Measurements from ENCODE around the gene EIF4A3.
A peak's percentile ranks its signal among the peaks of the same experiment; 100 is the strongest.

The EIF4A3 gene

DNA sequence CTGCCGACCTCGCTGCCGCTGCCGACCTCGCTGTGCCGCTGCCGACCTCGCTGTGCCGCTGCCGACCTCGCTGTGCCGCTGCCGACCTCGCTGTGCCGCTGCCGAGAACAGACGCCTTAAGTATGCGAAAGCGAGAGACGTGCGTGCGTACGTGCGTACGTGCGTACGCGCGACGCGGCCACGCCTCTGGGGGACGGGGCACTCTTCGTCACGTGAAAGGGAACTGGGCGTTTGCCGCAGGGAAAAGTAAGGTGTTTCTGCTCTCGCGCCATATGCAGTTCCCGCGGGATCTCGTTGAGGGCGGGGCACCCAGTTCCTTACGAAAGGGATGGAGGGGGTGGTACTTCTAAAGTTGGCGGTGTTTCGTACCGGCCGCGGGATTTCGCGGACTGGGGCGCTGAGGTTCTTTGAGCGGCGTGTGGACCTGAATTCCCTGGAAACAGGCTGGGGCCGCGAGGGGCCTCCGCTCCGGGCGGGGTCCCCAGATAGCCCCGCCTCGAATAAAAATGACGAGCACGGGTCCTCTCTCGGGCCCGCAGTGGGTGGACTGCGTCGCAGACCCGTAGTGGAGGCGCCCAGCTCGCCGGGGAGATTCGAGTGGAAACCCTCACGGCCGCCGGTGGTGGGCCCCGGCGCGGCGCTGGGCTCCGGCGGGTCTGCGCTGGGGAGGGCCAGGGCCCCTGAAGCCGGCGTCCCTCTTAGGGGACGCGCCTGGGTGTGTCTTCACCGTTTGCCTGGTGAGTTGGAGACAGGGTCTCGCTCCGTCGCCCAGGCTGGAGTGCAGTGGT is at the start of gene EIF4A3:
Gene EIF4A3 (minus strand): TSS at position 94 of the 788 bp plus-strand sequence. CDS start 167 bp downstream, outside the sequence.
- H3K4me3 ChIP-seq (ENCODE audit: control insufficient read depth, low read depth, low read length) = peak within 1 kb of the TSS; percentile 88
- DNase-seq (ENCODE audit: low read depth) = peak; percentile 97
- TF ChIP-seq, protein P1, sequence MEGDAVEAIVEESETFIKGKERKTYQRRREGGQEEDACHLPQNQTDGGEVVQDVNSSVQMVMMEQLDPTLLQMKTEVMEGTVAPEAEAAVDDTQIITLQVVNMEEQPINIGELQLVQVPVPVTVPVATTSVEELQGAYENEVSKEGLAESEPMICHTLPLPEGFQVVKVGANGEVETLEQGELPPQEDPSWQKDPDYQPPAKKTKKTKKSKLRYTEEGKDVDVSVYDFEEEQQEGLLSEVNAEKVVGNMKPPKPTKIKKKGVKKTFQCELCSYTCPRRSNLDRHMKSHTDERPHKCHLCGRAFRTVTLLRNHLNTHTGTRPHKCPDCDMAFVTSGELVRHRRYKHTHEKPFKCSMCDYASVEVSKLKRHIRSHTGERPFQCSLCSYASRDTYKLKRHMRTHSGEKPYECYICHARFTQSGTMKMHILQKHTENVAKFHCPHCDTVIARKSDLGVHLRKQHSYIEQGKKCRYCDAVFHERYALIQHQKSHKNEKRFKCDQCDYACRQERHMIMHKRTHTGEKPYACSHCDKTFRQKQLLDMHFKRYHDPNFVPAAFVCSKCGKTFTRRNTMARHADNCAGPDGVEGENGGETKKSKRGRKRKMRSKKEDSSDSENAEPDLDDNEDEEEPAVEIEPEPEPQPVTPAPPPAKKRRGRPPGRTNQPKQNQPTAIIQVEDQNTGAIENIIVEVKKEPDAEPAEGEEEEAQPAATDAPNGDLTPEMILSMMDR (IDR thresholded peaks at IDR 0.05; ENCODE audit: control insufficient read depth, insufficient read depth, low read depth, low read length, missing control alignments) = no peak

DNA sequence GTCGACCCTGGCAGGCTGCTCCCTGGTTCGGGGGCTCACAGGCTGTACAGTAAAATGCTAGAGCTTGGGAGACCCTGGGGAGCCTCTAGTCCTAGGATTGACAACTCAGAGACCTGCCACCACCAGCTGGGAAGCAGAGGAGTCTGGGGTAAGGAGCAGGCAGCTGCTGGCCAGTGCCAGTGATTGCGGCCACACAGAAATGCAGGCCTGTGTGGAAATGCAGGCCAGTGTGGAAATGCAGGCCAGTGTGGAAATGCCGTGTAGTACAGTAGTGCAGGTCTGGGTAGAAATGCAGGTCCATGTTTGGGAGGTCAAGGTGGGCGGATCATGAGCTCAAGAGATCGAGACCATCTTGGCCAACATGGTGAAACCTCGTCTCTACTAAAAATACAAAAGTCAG is 49.7 kb upstream of the EIF4A3 start:
- H3K4me3 ChIP-seq (ENCODE audit: control insufficient read depth, low read depth, low read length) = no peak overlapping the region
- TF ChIP-seq, protein P1 (IDR thresholded peaks at IDR 0.05; ENCODE audit: control insufficient read depth, insufficient read depth, low read depth, low read length, missing control alignments) = no peak
- no peak for DNase-seq (ENCODE audit: low read depth)

DNA sequence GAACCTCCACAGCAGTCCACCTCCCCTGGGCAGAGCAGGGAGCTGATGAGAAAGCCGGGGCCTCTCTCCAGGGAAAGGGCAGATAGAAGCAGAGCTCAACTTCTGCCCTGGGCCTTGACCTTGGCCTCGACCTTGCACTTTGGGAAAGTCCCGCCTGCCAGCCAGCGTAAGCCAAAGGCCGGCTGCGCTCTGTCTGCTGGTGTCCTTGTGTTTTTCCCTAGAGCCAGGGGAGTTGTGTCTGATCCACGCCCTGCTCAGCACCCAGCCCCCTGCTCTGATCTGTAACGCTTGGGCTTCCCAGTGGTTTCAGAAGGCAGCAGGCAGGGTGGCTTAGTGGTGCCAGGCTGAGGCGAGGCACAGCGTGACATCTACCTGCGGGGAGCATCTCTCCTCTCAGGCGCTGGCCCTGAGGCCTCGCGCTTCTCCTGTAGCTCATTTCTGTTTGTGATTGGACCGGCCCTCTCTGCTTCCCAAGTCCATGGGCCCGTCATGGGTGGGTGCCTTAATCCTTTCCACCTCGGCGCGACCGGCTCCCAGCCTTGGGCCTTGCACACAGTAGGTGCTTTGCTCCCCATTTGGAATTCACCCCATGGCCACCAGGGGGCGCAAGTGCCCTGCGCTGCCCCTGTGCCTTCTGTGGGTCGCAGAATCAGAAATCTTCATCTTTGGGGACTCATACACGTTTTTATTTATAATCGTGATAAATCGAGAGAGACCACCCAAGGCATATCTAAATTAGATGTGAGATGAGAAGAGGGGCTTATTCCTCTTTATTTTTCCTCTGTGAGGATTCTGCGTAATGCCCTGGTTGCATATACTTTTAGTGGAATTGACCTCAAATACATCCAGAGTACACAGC is 49.0 kb upstream of the EIF4A3 start:
- no peak overlapping the region for H3K4me3 ChIP-seq (ENCODE audit: control insufficient read depth, low read depth, low read length)
- DNase-seq (ENCODE audit: low read depth) = no peak
- TF ChIP-seq, protein P1 (IDR thresholded peaks at IDR 0.05; ENCODE audit: control insufficient read depth, insufficient read depth, low read depth, low read length, missing control alignments) = peak; percentile 87

GRCh38 chr17:80195141-80195540 is 48.2 kb upstream of the EIF4A3 start:
- no peak overlapping the region for H3K4me3 ChIP-seq (ENCODE audit: control insufficient read depth, low read depth, low read length)
- TF ChIP-seq, protein P1 (IDR thresholded peaks at IDR 0.05; ENCODE audit: control insufficient read depth, insufficient read depth, low read depth, low read length, missing control alignments) = no peak
- no peak for DNase-seq (ENCODE audit: low read depth)

GRCh38 chr17:80191865-80192661 is 45.1 kb upstream of the EIF4A3 start:
- H3K4me3 ChIP-seq (ENCODE audit: control insufficient read depth, low read depth, low read length) = no peak overlapping the region
- TF ChIP-seq, protein P1 (IDR thresholded peaks at IDR 0.05; ENCODE audit: control insufficient read depth, insufficient read depth, low read depth, low read length, missing control alignments) = no peak
- no peak for DNase-seq (ENCODE audit: low read depth)

DNA sequence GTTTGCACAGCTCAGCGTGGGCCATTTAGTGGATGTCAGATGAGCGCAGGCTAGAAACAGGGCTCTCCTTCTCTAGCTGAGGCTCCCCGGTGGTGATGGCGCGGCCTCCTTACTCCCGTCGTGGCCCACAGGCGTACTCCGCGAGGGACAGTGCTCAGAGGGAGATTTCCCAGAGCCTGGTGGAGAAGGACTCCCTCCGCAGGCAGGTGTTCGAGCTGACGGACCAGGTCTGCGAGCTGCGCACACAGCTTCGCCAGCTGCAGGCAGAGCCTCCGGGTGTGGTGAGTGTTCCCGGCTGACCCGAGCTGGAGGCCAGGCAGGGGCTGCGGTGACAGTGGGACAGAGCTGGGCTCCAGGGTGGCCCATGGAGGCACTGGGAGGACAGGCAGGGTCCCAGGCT is 44.3 kb upstream of the EIF4A3 start:
- H3K4me3 ChIP-seq (ENCODE audit: control insufficient read depth, low read depth, low read length) = no peak overlapping the region
- TF ChIP-seq, protein P1 (IDR thresholded peaks at IDR 0.05; ENCODE audit: control insufficient read depth, insufficient read depth, low read depth, low read length, missing control alignments) = no peak
- DNase-seq (ENCODE audit: low read depth) = no peak

Data from AG09309 (cell line).